GM19324 (cell line): ENCODE results near the gene OR6C75.
"Not testable (repeated sequence)": the region's sequence is repeated elsewhere in the genome, so short reads cannot be mapped to it uniquely, and the experiment has no call there.

Experiments
- ATAC-seq: cut with Tn5 transposase; IDR thresholded peaks from one replicate; pipeline ENCODE4 v1.9.1; 2021; ENCODE audit warnings: mild to moderate bottlenecking, moderate library complexity; ENCODE audit not compliant: unreplicated experiment, low FRiP score

Gene OR6C75

GRCh38 chr12:55362675-55363074 lies at the start of gene OR6C75:
Gene OR6C75 (plus strand): TSS chr12:55362975. CDS start chr12:55365111, 2,136 bp downstream.
- ATAC-seq: no peak

- ATAC-seq: no peak
Measured at GRCh38 chr12:55314043-55314442, 48.7 kb upstream of the OR6C75 start, which contains the start of gene OR6C1. Gene OR6C1 (plus strand): TSS chr12:55314343. CDS start chr12:55320600, 6,257 bp downstream.

DNA sequence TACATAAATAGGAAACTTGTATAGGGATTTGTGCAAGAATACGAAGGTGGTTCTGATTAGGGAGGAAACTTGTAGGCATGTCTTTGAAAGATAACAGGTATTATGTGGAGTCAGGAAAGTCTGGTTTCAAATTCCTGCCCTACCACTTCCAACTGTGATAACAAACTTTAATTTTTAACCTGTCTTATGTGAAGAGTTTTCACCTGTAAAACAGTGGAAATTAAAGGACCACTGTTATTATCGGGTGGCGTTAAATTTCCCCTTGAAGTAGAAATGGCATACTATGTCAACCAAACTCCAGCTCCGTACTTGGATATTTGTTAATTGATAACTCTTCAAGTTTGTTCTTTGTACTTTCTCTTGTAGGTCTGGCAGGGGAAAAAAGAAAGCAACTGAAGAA lies 42.6 kb upstream of the OR6C75 start:
- ATAC-seq: no peak

- ATAC-seq: not testable (repeated sequence)
Measured at GRCh38 chr12:55325801-55326200, 37.0 kb upstream of the OR6C75 start.

DNA sequence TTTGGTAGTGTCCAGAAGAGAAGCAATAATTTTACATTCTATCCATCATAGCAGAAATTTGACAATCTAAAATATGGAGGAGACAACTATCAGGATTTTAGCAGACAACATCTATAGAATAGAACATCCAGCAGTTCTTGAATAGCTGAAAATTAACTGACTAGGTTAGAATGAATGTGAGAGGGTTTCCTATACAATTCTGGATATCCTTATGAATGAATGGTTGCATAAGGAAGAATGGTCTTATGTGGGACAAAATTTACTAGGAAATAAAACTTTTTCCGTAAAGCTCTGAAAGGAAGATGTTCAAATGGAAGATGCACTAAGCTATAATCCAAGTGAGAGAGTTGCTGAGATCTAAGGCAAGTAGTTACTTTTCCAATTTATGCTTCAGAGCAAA lies 32.3 kb upstream of the OR6C75 start, which contains the start of gene OR6C3:
TSS of gene OR6C3 (plus strand) at position 301 of the 400 bp plus-strand sequence. CDS start 955 bp downstream, outside the sequence.
- ATAC-seq: no peak

DNA sequence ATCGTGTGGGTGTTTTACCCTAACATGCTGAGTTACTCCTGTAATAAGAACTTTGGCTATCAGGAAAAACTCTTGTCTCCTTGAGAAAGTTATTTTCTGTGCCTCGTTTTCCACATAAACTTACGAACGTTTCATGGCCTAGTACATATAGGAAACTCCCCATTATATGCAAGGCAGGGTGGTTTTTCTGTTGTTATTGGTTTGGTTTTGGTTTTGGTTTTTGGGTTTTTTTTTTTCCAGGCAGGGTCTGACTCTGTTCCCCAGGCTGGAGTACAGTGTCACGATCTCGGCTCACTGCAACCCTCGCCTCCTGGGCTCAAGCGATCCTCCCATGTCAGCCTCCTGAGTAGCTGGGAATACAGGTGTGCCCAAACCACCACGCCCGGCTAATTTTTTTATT lies 26.8 kb upstream of the OR6C75 start:
- ATAC-seq: no peak

DNA sequence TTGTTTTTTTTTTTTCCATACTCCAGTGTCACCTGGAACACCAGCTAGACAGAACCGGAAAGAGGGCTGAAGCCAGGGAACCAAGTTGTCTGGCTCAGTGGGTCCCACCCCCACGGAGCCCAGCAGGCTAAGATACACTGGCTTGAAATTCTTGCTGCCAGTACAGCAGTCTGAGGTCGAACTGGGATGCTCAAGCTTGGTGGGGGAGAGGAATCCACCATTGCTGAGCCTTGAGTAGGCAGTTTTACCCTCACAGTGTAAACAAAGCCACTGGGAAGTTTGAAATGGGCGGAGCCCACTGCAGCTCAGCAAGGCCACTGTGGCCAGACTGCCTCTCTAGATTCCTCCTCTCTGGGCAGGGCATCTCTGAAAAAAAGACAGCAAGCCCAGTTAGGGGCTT lies 7.4 kb upstream of the OR6C75 start:
- ATAC-seq: not testable (repeated sequence)

DNA sequence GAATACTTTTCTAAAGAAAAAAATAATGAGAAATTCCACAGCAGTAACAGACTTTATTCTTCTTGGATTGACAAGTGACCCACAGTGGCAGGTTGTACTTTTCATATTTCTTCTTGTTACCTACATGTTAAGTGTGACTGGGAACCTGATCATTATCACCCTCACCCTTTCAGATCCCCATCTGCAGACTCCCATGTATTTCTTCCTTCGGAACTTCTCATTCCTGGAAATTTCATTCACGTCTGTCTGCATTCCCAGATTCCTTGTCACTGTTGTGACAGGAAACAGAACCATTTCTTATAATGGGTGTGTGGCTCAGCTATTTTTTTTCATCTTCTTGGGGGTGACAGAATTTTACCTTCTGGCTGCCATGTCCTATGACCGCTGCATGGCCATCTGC lies 2.3 kb downstream of the OR6C75 start:
- ATAC-seq: no peak

DNA sequence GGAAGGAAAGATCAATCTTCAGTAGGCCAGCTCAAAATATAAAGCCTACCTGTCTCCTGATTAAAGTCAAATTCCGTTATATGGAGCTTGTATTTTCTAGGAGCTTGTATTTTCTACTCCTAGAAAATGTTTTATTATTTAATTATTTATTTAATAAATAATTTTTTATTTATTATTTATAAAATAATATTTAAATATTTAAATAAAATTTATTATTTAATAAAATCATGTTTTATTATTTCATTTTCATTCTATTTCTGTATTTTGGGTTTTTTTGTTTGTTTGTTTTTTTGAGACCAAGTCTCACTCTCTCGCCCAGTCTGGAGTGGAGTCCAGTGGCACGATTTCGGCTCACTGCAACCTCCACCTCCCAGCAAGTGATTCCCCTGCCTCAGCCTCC lies 9.7 kb downstream of the OR6C75 start:
- ATAC-seq: no peak

DNA sequence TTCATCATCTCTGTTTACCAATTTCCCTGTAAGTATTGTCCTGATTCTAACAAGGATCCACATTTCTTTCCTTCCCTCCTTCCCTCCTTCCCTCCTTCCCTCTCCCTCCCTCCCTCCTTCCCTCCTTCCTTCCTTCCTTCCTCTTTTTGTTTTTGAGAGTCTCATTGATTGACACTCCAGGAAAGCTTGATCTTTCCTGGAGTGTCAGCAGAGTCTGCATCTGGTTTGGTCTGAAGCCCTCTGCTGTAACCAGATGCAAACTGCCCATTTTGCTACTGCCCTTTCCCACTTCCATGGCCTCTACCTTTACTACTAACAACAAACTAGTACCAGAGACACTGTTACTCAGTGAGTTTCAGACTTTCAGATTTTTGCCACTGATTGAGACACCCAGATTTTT lies 23.1 kb downstream of the OR6C75 start:
- ATAC-seq: no peak

GRCh38 chr12:55392032-55392795 lies 29.4 kb downstream of the OR6C75 start:
- ATAC-seq: no peak

DNA sequence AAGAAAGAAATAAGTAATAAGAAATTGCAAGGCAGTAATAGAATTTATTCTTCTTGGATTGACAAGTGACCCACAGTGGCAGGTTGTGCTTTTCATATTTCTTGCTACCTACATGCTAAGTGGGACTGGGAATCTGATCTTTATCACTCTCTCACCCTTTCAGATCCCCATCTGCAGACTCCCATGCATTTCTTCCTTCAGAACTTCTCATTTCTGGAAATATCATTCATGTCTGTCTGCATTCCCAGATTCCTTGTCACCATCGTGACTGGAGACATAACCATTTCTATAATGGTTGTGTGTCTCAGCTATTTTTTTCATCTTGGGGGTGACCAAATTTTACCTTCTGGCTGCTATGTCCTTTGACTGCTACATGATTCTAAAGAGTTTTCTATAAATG lies 33.6 kb downstream of the OR6C75 start:
- no peak for ATAC-seq

DNA sequence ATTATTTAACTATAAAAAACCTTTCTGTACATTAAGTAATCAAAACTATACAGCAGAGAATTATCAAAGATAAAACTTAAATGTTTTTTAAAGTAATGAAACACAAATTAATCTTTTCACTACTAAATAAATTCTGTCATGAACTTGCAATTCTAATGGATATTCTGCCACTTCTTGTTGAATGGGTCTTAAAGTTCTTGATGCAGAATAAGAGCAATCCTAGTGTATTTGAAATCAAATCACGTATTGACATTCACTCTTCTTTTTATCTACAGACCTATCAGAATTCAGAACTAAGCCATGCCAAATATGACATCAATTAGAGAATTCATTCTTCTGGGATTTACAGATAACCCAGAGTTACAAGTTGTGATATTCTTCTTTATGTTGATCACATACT lies 37.5 kb downstream of the OR6C75 start, which contains the start of gene OR6C65:
TSS of gene OR6C65 (plus strand) at position 301 of the 400 bp plus-strand sequence. CDS start at position 301, 0 bp downstream.
- ATAC-seq: no peak

- ATAC-seq: no peak
Measured at GRCh38 chr12:55407866-55408265, 45.1 kb downstream of the OR6C75 start.

- not testable (repeated sequence) for ATAC-seq
Measured at GRCh38 chr12:55409133-55409532, 46.4 kb downstream of the OR6C75 start.

DNA sequence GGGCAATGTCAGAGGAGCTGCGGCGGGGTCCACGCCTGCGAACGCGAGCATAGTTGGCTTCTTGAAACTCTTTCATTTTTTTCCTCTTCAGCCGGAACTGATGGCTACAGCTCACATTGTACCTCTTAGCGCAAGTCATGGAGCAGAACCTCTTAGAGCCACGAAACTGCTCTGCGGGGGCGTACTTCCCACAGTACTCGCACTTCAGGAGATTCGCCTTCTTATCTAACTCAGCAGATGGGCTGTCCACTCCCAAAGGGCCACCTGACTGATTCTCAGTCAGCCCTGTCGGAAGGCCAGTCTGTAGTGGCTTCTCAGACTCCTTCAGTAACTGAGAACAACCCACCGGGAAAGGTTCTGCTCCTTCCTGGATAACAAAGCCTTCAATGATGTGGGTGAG lies 49.4 kb downstream of the OR6C75 start:
- not testable (repeated sequence) for ATAC-seq

DNA sequence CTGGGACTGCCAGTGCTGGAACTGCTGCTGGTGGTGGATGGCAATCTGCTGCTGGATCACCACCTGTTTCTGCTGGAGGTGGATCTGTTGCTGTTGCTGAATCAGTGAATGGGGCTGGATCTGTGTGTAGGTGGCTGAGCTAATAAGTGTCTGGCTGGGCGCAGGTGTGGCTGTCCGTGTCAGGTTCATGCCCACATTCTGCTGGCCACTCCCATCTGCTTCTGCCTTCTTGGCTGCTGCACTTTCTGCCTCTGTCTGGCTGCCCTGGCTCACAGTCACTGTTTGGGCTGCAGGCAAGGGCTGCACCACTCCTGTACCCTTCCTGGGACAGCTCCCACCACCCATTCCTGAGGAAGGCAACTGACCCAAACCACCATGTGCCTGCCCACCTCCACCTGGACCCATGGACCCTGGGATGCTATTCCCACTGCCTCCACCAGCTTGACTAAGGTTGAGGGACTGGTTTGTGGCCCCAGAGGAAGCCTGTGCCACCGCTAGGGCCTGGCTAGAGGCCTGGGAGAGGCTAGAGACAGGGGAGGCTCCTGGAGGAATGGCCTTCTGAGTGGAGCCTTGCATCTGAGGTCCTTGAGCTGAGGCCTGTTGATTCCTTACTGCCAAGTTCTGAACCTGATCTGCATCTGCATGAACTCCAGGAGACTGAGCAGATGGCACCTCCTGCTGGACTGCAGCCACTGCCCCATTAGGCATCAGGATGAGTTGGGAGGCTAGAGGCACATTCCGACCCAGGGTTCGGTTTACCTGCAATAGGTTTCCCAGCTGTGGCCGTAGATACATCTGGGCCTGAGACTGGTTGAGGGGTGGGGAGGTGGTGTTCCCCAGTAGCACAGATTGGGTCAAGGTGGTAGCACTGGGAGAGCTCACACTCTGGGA lies 51.0 kb downstream of the OR6C75 start:
- ATAC-seq: not testable (repeated sequence)

GRCh38 chr12:55414396-55414823 lies 51.6 kb downstream of the OR6C75 start:
- not testable (repeated sequence) for ATAC-seq

GRCh38 chr12:55414889-55415288 lies 52.1 kb downstream of the OR6C75 start:
- ATAC-seq: not testable (repeated sequence)

- ATAC-seq: no peak
Measured at GRCh38 chr12:55416961-55417360, 54.2 kb downstream of the OR6C75 start.
